ENCODE results near the gene TP73.

TP73 gene

DNA sequence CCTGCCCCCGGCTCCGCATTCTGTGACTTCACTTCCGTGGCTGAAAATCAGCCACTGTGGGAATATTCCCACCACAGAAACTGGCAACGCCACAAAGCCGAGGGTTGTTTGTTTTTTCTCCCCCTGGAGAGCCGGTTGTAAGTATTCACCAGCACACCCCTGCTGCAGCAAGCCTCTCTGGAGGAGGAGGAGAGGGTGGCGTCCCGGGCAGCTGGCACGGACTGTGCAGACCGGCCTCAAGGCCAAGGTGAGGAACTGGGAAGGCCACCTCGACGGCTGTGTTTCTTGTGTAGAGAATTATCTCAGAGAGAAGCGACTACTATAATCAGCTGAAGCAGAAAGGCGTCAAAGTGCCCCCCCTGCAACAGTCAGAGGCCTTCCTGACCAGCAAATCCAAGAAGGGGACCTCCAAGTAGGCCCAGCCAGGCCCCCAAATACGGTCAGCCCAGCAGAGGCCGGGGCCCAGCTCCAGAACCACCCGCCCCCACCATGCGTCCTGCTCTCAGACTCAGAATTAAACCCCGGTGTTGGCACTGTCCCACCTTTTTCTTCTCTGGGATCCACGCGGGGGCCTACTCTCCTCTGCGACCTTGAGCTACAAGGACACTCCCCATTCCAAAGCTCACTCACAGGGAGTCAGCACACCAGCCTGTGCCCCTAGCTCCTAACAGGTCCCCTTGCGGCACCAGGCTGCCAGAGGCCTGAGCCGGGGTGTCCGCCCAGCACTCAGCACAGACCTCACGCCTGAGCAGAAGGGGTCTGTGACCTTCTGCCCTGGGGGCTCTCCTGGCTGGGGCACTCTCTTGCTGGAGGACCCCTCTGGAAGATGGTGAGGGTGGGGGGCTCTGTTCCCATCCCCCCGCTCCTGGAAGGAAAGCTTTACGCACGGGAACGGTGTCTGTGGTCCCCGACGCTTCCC, 119.1 kb downstream of the TP73 start:
- DNase-seq: no peak

DNA sequence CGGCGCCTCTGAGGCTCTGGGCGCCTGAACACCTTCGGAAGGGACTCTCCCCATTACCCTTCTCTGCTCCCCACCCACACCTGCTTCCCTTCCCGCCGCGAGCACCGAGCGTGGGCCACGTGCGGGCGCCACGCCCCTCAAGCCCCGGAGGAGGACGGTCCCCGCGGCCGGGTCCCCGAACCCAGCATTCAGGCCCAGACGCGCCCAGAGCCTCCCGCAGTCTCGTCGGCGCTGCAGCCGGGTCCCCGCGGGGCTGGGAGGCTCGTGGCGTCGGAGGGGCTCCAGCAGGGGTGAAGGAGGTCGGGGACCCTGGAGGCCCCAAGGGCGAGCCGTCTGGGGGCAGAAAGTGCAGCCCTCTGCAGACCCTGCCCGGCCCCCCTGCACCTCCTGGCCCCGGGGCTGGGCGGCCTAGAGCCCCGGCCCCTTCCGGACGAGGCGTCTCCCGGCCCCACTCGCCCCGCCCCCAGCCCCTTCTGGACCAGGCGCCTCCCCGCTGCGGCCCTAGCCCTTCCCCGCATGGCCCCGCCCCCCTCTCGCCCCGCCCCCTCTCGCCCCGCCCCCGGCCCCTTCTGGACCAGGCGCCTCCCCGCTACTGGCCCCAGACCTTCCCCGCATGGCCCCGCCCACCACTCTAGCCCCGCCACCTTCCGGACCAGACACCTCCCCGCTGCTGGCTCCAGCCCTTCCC, 119.9 kb downstream of the TP73 start:
- peak; percentile 69 to 89 (median 77) for DNase-seq

- peak in 1 of 3 donors; percentile 8 for DNase-seq
These were observed 120.6 kb downstream of the TP73 start, which contains the start of gene SMIM1 for GRCh38 chr1:3772715-3773571. SMIM1 (plus strand) TSS chr1:3772749; CDS start chr1:3775374, 2,625 bp downstream.

GRCh38 chr1:3773572-3774275, 121.4 kb downstream of the TP73 start:
- no peak for DNase-seq

DNA sequence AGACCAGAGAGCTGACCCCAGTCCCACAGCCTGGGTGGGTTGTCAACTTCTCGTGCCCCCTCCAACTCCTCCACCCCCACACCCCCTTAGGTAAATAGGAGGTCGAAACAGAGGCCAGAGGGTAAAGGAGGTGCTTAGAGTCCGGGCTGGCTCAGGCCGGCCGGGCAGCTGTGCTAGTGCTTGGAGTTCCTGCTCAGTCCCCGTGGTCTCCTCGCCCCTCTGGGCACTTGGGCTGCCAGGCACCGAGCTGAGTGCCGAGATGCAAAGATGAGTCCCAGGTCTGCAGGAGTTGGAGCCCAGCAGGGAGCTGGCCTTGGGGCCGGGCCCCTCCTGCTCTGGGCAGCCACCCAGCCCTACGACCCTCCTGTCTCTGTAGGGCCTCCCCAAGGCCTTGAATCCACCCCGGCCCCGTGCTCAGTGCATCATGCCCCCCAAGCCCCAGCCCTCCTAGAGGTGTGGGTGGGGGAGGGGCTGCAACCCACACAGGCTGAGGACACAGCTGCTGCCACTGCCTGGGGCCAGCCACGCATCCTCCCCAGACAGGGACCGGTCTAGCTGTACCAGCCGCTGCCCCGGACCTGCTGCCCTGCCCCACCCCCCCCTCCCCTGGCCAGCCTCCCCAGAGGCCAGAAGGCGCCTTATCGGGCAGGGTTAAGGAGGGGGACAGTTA, 122.1 kb downstream of the TP73 start:
- DNase-seq: no peak

GRCh38 chr1:3774946-3775489, 122.7 kb downstream of the TP73 start:
- no peak for DNase-seq

GRCh38 chr1:3775490-3776230, 123.3 kb downstream of the TP73 start:
- DNase-seq: peak; percentile 72 to 89 (median 79)

DNA sequence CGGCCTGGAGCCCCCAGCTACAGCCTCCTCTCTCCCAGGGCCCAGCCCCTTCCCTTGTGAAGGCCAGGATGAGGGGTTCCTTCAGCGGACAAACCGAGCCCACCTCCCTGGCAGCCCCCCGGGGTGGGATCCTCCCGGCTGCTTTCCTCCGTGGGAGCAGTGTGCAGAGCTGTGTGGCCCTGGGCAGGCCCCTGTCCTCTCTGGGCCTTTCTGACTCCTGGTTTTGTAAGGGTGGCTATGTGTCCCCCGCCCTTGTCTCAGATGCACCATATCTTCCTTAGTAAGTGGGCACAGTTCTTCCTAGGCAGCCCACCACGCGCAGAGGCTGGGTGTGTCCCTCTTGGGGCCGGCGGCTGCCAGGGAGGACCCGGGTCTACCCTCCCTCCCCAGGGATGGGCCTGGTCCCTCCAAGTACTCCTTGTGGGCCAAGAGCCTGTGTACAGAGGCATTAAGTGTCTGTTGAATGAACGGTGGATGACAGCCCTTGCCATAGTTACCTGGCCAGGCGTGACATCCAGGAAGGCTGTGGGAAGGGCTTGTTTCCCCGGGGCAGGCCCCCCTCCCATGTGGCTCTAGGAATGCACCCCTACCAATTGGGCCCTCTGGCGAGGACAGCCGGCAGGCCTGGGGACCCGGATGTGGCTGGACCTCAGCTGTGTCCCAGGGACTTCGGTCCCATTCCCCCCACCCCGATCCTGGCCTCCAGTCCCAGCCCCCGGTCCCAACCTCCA, 124.1 kb downstream of the TP73 start:
- DNase-seq: no peak

DNA sequence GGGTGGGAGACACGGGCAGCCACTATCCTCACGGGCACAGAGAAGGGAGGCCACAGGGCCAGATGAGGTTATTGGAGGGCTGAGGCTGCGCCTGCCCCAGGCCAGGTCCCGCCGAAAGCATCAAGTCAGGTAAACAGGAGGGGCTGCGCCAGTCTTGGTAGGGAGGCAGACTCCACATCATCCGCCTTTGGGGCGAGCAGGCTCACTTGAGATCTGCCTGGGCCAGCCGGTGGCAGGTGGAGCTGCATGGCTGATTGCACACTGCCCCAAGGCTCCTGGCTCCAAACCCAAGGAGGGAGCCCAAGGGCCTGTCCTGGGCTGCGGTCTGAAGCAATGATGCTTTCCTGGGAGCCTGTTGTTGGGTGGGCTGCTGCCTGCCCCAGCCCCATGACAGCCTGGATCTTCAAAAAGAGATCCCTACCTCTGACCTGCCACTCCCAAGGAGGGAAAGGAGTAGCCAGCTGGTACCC, 124.8 kb downstream of the TP73 start:
- no peak for DNase-seq

DNA sequence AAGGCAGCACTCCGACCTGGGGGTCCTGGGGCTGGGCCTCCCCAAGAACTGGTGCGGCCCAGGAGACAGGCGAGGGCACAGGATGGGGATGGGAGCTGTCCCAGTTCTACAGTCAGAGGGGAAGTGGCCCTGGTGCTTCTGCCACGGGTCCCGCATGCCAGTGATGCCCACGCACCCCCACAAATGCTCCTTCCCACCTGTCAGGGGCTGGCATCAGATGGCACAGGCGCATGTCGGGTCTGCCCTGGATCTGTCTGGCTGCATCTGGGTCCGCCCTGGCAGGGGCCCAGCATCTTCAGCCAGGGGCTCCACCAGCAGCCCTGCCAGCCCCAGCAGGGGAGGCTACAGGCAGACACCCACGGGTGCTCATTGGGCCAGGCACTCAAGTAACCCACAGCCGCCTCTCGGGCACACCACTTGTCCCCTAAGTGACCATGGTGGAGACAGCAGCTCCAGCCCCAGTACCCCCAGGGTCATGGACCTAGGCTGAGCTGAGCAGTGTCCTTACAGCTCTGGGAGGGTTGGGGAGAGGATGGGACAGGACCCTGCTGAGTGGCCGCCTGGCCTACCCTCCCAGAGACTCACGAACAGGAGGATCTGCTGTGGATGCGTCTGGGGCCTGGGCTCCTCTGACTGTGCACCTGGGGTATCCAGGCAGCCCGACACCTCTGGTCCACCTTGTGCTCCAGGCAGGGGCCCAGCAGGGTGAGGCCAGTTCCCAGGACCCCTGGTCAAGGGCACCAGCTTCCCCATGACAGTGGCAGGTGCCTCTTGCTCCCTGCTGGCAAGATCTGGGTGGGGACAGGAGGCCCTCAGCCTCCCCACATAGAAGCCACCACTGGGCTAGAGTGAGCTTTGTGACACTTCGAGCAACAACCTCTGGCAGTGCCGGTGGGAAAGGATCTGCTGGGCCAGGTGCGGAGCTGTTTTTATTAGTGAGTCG, 125.6 kb downstream of the TP73 start:
- DNase-seq: no peak

GRCh38 chr1:3778590-3779264, 126.4 kb downstream of the TP73 start:
- DNase-seq: peak; percentile 24 to 57 (median 33)

GRCh38 chr1:3779265-3779911, 127.1 kb downstream of the TP73 start:
- DNase-seq: no peak

GRCh38 chr1:3779912-3780416, 127.6 kb downstream of the TP73 start:
- no peak for DNase-seq

GRCh38 chr1:3780901-3781300, 128.6 kb downstream of the TP73 start:
- no peak for DNase-seq

- DNase-seq: no peak
These were observed 131.5 kb downstream of the TP73 start for GRCh38 chr1:3783651-3784474.

GRCh38 chr1:3785045-3785444, 132.7 kb downstream of the TP73 start:
- no peak for DNase-seq

Data from suppressor macrophage treated with lipopolysaccharide for 1 hour (primary cell).